Bone marrow (tissue), 2 donors: Measurements from ENCODE around the gene CDKN1B.

Experiments
- DNase-seq, 2 donors: peaks; one replicate each; lab custom pipeline; 2025; lab: John Stamatoyannopoulos, UW

Gene CDKN1B

DNA sequence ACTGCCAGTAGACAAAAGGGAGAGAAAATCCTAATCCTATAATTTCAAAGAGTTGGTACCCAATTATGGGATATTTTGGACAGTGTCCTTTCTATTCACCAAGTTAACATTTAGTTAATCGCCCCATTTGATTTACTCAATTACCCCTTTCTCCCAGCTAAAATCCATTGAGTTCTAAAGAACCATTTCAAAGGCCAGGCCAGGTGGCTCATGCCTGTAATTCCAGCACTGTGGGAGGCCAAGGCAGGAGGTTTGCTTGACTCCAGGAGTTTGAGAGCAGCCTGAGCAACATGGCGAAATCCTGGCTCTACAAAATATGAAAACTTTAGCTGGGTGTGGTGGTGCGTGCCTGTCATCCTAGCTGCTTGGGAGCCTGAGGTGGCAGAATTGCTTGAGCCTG lies 15.7 kb upstream of the CDKN1B start:
- no peak for DNase-seq

DNA sequence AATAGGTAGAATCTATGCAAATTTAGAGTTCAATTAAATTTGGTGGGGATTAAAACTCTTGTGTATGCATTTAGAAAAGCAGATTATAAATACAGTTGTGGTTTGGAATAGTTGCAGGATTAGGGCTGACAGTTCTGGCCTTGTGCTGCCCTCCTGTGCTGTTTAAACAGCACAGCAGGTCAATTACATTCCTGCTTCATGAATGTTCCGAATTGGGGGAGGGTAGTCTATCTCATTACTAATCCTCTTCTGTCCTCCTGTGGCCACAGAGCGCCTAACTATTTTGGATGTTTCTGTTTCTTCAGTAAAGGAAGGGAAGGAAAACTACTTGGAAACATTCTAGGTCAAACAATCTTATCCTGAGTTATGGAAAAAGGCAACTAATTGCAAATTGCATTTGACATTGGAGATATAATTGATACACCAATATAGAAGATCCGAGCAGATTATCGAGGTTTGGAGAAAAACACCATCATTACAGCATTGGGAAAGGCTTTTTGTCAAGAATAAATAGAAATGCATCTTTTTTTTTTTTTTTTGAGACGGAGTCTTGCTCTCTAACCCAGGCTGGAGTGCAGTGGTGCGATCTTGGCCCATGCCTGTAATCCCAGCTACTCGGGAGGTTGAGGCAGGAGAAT lies 12.5 kb upstream of the CDKN1B start:
- DNase-seq: peak in 1 of 2 donors; percentile 81

DNA sequence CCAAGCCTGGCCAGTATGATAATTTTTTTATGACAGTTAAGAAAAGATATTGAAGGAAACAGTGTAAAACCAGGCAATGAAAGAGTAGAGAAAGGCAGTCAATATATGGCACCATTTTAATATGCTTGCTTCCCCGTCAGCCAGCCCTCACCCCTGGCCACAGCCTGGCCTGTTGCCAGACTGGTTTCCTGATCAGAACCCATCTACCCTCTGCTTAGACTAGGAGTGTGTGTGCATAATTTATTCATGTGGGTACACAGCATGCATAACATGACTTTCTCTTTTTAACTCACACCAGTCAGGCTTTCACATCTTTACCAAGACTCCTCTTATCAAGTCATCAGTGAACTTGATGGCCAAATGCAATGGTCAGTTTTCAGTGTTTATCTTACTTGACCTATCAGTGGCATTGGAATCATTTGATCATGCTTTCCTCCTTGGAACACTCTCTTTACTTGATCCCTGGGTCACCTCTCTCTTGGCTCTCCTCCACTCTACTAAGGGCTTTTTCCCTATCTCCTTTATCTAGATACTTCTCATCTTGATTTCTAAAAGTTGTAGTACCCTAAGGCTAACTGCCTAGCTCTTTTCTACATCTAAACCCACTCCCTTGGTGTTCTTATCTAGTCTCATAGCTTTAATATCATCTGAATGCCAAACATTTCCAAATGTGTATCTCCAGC lies 11.2 kb upstream of the CDKN1B start:
- DNase-seq: peak in 1 of 2 donors; percentile 94

GRCh38 chr12:12713932-12714275 lies 3.3 kb upstream of the CDKN1B start:
- no peak for DNase-seq

GRCh38 chr12:12714276-12715021 lies 2.7 kb upstream of the CDKN1B start:
- peak in 1 of 2 donors; percentile 45 for DNase-seq

GRCh38 chr12:12715128-12715458 lies 2.1 kb upstream of the CDKN1B start:
- no peak for DNase-seq

- peak in 1 of 2 donors; percentile 63 for DNase-seq
These were observed 1.6 kb upstream of the CDKN1B start for GRCh38 chr12:12715459-12716150.

GRCh38 chr12:12716151-12716792 lies 896 bp upstream of the CDKN1B start:
- no peak for DNase-seq

DNA sequence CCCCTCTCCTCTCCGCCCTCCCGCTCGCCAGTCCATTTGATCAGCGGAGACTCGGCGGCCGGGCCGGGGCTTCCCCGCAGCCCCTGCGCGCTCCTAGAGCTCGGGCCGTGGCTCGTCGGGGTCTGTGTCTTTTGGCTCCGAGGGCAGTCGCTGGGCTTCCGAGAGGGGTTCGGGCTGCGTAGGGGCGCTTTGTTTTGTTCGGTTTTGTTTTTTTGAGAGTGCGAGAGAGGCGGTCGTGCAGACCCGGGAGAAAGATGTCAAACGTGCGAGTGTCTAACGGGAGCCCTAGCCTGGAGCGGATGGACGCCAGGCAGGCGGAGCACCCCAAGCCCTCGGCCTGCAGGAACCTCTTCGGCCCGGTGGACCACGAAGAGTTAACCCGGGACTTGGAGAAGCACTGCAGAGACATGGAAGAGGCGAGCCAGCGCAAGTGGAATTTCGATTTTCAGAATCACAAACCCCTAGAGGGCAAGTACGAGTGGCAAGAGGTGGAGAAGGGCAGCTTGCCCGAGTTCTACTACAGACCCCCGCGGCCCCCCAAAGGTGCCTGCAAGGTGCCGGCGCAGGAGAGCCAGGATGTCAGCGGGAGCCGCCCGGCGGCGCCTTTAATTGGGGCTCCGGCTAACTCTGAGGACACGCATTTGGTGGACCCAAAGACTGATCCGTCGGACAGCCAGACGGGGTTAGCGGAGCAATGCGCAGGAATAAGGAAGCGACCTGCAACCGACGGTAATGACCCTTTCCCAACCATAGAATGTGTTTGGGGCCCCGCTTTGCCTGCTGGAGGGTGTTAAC lies 615 bp downstream of the CDKN1B start:
- peak in 1 of 2 donors; percentile 69 for DNase-seq

- no peak for DNase-seq
These were observed 1.2 kb downstream of the CDKN1B start for GRCh38 chr12:12718381-12718759.

GRCh38 chr12:12718853-12719252 lies 1.7 kb downstream of the CDKN1B start:
- no peak for DNase-seq

- DNase-seq: peak in 1 of 2 donors; percentile 35
These were observed 2.3 kb downstream of the CDKN1B start for GRCh38 chr12:12719496-12719895.

GRCh38 chr12:12720052-12720451 lies 2.9 kb downstream of the CDKN1B start:
- DNase-seq: no peak

DNA sequence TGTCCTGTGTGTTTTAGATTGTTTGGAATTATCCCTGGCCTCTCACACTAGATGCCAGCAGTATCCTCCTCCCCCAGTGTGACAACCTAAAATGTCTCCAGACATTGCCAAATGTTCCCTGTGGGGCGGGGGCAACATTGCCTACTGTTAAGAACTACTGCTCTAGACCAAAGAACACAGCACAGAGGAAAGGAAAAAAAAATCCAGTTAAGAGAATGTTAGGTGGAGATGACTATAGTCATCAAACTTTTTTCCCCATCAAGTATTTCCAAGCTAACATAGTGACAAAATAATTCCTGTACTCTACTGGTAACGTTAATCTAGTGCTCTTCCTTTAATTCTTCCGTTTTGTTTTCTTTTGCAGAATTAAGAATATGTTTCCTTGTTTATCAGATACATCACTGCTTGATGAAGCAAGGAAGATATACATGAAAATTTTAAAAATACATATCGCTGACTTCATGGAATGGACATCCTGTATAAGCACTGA lies 3.5 kb downstream of the CDKN1B start:
- DNase-seq: no peak

- DNase-seq: no peak
These were observed 4.1 kb downstream of the CDKN1B start for GRCh38 chr12:12721176-12721751.

- no peak for DNase-seq
These were observed 4.8 kb downstream of the CDKN1B start for GRCh38 chr12:12721814-12722434.

DNA sequence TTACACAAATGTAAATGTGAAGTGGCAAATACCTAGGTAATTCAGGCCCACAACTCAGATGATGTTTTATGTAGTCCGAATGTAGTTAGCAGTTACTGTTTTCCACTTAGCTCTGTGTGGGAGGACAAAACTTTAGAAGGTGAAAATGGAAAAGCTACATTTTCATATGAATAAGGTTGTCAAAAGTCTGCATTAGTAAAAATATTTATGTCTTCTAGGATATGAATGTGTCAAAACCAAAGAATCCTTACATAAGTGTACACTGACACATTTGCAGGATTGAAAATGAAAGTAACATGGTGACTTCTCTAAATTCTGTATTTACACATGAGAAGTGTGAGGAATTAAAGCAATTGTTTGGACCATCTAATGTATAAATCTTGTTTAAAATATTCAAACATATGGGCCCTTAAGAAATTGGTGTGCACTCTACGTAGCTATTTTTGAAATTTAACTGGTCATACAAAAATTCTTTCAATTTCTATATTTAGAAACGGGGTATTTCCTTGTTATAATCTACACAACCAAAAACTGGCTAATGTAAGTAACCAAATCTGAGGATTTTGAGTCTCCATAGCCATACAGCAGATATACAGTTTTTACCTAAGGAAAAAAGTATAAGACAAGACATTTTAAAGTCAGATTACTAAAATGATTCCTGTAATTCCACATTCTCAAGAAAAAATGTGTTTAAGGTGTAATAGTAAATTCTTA lies 5.4 kb downstream of the CDKN1B start:
- peak in 1 of 2 donors; percentile 32 for DNase-seq

DNA sequence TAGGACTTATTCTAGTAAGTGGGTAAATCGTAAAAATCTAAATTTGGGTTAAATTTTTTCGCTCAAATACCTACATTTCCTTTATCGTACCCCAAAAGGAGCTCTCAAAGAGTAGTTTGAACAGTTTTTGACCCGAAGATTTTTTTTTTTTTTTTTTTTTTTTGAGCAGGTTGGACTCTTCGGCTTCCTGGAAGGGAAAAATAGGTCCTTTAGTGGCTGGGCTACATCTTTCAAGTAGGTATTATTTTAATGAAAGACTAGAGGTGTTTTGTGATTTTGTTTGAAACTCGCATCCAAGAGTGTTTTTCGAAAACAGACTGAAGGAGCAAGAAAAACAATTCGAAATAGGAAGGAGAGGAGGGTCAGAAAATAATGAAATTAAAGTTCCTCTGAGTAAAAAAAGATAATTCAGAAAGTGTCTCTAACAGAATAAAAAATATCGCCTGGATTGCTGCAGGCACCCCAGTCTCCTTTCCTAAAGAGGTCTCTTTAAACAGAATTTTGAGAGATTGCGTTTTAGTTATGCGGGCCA lies 6.0 kb downstream of the CDKN1B start:
- DNase-seq: no peak

- peak in 1 of 2 donors; percentile 26 for DNase-seq
These were observed 6.7 kb downstream of the CDKN1B start for GRCh38 chr12:12723681-12724420.
